GF-D8 (cell line): ENCODE data around the gene CHD5.

Experiments used
- DNase-seq: peaks from one replicate; lab custom pipeline; 2025; lab: John Stamatoyannopoulos, UW

Gene CHD5

DNA sequence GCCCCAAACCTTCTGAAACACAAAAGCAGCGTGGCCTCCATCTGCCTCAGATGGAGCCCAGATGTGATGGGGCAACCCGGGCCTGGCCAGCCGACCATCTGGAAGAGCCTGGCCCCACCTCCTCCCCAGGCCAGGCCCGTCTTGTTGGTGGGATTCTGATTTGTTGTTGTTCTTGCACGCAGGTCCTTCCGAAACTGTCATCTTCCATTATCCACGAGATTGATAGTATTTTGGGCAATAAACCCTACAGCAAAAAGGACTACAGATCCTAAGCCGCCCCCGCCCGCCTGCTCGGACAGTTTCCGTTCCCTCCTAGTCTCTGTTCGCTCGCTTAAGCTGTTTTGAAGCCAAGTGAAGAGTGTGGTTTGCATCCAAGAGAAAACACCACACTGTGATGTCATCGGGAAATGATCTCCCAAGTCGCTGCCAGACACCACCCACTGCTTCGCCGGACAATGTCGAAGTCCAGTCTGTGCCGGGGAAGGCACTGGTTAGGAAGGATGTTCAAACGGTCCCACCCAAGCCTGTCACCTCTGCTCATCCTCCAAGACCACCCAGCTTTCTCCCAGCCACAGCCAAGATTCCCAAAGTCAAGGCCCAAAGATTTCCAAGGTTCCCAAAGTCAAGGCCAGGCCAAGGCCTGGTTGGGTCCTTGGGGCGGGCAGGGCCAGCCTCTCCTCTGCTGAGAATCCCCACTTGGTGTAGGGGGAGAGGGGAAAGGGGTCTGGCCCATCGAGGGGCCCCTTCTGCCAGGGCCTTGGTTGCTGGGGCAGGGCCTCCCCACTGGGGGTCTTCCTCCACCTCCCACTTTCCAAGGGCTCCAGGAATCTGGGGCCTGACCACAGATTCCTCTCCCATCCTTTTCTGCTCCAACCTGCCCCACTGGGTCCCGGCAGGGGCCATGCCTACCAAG lies 81.6 kb downstream of the CHD5 start:
- DNase-seq = no peak

DNA sequence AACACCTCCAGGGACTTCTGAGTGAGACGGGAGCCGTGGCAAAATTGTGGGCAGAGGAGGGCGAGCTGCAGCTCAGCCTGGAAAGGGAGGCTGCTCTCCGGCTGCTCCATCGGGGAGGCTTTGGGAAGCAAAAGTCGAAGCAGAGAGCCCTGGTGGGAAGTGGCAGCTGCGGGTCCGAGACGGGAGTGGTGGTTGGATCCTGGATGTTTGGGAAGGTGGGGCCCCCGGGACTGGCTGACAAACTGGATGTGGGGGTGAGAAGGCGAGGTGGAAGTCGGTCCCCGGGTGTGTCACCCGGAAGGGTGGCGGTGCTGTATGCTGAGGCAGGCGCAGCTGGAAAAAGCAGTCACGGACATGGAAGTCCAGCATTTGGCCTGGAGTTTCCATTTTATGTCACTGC lies 82.3 kb downstream of the CHD5 start:
- DNase-seq = no peak

DNA sequence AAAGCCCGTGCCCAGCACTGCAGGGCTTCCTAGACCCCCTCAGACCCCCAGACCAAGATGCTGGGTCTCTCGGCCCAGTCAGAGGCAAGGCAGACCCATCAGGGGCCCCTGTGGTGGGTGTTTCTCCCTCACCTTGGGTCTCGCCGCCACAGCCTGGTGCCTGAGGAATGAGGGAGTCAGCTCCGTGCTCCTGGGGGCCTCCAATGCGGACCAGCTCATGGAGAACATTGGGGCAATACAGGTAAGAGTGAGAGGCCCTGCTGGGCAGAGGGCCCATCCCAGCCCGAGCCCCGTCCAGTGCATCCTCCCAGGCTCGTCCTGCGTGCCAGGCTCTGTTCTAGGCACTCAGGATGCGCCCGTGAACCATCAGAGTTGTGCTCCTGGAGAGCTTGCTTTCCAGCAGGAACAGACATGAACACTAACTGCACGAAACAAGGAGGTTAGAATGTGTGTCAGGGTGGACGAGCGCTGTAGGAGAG lies 83.0 kb downstream of the CHD5 start:
- DNase-seq = no peak

DNA sequence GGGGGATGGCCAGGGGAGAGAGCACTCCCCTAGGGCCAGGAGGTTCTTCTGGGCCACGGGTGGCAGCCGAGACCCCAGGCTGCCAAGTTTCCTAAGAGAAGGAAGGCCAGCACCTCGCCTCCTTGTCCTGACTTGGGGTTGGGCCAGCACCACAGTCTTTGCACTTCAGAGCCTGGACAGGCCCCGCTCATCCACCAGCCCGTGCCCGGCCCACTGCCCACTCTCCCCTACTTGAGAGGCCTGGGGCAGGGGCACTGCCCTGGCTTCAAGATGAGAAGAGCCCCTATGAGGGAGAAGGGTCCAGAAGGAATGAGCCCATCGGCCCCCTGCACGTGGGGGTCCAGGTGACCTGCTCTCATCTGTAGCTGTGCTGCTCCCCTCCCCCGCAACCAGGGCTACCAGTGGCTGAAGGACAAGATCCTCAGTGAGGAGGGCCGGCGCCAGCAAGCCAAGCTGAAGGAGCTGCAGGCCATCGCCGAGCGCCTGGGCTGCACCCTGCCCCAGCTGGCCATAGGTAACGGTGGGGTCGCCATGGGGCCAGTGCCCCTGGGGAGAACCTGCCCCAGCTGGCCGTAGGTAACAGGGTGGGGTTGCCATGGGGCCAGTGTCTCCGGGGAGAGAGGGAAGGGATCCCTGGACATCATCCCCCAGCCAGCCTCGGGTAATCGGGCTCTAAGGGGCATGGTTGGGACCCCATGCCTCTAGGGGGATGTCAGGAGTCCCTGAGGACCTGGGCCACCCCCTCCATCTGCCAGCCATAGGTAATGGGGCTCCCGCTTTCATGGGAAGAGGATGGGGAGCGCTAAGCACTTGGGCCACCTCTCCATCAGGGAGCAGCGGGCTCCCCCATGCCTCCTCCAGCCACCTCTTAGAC lies 83.6 kb downstream of the CHD5 start:
- no peak for DNase-seq

DNA sequence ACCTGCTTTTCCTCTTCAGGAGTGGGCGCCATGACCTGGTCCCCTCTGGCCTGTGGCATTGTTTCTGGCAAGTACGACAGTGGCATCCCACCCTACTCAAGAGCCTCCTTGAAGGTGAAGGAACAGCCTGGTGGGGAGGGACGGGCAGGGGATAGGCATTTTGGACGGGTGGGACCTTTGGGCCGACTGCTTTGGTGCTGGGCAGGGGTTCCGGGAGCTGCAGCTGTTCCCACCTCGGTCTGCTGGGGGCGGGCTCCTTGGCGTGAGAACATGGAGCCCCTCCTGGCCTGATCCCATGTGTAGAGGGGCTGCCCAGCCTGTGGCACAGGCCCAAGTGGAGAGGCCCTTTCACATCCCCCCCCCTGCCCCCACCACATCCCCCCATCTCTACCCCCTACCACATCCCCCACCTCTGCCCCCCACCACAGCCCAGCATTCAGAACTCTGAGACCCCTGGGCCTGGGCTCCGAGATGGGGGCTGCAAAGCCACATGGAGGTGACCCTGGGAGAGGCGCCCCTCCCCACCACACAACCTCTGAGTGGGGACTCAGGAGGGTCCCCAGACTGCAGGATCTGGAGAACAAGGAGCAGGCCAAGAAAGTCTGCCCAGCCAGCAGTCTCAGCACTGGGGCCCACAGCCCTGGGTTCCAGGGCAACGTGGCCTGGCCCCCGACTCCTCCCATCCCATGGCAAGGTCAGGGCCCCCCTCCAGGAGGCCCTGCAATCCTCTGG lies 84.4 kb downstream of the CHD5 start:
- DNase-seq = no peak

DNA sequence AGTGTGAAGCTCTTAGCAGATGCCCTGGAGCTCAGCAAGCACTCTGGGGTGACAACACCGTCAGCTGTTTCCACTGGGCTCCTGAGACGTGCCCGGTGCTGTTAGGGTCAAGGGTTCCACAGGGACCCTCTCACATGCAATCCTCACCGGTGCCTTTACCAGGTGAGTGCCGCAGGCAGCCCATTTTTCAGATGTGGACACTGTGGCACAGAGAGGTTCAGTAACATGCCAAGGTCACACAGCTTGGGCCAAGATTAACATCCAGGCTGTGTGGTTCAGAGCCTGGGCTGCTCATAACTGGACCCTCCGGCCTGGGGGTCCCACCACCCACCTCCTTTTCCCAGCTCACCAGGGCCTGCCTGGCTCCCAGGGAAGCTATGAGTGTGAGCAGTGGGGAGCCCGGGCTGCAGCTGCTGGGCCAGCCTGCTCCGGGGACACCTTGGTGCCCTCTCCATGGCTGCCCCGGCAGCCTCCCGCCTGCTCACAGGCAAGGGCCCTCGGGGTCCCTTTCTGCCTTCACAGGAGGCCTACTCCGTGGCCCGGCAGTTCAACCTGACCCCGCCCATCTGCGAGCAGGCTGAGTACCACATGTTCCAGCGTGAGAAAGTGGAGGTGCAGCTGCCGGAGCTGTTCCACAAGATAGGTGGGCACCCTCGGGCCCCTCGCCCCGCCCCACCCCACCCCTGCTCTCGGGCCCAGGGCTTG lies 85.2 kb downstream of the CHD5 start:
- no peak for DNase-seq

DNA sequence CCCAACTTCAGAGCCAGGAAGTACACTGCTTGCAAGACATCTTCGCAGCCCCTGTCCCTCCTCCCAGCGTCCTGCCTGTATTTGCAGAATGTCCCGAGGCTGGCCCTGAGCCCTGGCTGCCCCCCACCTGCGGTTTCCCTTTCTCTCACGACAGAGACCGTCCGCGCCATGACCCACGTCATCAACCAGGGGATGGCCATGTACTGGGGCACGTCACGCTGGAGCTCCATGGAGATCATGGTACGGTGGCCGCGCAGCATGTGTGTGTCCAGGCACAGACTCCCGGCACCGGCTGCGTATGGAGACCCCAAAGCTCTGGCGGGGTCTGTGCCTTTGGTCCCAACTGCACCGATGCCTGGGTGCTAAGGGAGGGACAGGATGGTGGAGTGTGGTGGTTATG lies 85.9 kb downstream of the CHD5 start:
- no peak for DNase-seq

DNA sequence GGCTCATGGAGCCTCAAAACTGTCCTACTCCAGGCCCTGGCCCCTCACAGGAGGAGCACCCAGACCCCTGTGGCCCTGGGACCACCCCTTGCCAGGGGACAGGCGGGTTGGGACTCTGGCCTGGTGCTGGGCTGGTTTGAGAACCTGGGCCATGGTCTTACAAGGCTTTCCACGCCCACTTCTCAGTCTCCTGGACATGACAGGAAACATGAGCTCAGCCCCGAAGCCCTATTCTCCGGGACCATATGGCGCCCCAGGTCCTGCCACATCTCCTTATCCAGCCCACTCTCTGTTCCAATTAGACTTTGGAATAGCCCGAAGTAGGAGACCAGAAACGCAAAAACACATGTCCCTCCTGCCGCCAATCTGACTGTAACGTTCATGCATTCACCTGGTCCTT lies 86.5 kb downstream of the CHD5 start:
- DNase-seq = no peak

DNA sequence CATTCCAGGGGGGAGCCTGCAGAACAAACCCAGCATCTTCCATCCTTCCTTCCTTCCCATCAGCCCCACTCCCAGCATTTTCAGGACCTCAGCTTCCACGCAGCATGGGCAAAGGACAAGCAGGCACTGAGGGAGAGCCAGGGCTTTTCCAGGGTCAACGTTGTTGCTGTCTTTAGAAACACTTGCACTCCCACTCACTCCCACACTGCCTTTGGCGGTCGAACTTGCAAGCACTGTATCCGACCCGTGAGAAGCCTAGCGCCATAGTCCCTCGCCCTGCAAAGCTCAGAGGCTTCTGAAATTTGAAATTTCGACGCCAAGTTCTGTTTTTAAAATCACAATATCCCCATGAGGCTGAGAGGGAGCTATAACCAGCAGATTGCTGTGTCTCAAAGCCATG lies 87.0 kb downstream of the CHD5 start:
- DNase-seq = no peak

DNA sequence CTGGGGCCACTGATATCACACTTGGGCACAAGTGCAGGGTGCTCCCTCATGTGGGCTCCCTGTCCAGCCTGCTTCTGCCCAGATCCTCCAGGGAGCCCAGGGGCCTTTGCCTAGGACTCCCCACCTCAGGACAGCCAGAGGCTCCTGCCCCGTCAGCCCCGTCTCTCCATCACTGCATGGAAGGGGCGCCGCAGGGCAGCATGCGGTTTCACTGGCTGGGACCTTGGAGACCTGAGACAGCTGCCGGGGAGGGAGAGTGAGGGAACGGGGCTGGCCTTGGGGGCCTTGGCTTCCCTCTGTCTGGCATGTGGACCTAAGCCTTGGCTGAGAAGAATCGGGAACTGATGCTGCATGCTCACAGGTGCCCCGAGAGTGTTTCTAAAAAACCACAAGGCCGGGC lies 87.9 kb downstream of the CHD5 start:
- DNase-seq = no peak

DNA sequence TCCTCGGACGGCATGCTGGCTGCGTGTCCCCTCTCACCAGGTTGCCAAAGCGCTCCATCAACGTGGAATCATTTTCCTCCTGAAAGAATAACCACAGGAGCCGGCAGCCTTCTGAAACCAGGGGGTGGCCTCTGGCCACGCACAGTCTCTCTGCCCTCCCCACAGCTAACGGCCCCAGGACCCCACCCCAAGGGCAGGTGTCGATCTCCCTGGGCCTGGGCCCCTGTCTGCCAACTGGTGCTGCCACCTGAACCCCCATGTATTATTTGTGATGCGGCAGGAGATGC lies 88.4 kb downstream of the CHD5 start:
- DNase-seq = no peak

DNA sequence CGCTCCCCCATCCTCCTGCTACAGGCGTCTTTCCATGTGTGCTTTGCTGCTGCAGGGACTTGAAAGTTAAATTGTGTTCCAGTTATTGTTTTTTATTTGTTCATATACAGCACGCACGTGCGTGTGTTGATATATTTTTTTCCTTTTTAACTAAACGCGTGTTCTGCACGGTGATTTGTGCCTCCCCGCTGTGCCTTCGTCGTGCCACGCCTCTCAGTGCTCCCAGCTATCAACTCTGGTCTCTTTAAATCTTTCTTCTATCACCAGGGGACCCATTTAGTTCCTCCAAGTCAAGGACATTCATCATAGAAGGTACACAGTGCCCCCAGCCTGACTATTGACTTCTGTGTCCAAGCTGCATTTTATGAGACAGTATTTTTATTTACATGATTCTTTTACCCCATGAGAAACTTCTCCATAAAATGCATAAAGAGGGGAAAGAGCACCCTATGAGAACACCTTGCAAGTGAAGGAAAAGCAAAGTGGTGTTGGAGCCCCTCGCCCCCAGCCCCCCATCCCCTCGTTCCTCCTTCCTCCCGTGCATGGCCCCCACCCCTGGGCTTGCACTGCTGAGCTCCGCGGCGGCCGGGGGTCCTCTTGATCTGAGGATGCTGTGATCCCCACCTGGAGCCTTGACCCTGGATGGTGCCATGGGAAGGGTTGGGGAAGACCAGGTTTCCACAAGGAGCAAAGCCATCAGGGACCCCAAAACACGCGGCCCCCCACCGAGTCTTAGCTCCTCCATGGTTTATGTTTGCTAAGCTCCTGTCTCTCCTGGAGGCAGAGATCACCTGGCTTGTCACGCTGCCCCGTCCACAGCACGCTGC lies 88.9 kb downstream of the CHD5 start:
- no peak for DNase-seq

DNA sequence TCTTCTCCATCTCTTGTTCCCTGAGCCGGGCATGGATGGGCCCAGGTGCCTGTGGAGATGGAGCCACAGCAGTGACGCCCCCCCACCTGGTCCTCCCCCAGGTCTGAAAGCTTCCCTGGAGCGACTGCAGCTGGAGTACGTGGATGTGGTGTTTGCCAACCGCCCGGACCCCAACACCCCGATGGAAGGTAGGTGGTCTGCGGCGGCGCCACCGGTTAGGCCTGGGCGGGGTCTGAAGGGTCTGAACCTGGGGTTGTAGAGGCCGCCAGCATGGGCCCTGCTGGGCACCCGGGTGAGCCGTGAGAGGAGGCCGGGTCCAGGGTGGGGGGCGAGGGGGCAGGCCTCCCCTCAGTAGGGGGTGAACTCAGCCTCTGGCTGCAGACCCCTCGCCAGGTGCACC lies 89.8 kb downstream of the CHD5 start:
- DNase-seq = no peak

DNA sequence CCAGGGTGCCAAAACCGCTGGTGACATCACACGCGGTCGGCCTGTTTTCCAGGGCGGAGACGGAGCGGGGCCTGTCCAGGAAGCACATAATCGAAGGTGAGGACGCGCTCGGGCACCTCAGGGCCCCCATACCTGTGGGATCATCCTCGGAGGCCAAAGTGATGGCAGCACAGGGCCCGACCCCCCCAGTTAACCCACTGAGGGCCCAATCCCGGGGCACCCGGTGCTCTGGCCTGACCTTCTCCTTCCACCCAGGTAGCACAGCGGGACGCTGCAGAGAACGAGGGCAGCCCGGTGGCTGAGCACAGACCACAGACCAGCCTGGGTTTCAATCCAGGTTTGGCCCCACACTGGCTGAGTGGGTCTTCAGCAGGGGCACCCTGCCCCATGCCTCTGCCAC lies 91.2 kb downstream of the CHD5 start:
- no peak for DNase-seq

DNA sequence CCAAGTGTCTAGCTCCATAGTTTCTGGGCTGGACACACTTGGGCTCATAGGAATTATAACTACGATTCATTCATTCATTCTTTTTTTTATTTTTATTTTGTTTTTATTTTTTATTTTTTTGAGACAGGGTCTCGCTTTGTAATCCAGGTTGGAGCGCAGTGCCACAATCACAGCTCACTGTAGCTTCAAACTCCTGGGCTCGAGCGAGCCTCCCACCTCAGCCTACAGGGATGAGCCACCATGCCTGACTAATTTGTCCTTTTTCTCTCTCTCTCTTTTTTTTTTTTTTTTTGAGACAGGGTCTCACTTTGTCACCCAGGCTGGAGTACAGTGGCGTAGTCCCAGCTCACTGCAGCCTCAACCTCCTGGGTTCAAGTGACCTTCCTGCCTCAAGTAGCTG lies 92.2 kb downstream of the CHD5 start:
- no peak for DNase-seq

DNA sequence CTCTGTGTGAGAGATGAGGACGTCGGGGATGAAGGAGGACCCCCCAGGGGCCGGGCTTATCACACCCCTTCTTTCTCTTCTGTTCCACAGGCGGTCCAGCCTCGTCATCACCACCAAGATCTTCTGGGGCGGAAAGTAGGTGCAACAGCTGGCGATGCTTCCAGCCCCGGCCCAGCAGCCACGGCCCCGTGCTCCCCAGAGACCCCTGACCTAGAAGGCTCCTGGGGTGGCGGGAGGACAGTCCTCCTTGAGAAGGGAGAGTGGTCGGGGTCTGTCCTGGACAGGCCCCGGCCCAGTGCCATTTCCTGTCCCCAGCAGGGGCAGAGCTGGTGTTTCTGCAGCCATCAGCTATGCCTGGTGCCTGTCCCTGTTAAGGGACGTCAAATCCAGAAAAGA lies 92.7 kb downstream of the CHD5 start:
- DNase-seq = no peak

DNA sequence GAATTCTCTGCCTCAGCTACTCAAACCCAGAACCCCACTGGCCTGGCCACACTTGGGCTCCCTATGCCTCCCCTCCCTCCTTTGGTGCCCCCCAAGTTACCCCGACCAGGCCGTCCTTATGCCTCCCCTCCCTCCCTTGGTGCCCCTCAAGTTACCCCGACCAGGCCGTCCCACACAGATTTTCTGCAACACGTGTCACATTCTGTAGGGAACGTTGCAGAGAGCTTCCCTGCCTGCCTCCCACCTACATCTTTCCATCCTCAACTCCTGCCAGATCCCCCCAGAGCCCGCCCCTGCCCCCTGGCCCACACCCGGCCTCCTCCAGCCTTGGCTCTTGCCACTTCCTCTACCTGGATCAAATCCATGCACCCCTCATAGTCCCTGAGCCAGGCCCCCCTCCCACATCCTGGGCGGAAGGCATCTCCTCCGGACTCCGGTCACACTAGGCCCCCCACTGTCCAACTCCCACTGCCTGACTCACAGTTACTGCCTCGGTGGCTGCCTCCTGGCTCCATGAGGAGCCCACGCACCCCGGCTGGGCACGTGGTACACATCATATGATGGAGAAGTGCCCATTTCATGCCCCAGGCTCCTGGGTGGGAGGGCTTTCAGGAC lies 93.3 kb downstream of the CHD5 start:
- no peak for DNase-seq

DNA sequence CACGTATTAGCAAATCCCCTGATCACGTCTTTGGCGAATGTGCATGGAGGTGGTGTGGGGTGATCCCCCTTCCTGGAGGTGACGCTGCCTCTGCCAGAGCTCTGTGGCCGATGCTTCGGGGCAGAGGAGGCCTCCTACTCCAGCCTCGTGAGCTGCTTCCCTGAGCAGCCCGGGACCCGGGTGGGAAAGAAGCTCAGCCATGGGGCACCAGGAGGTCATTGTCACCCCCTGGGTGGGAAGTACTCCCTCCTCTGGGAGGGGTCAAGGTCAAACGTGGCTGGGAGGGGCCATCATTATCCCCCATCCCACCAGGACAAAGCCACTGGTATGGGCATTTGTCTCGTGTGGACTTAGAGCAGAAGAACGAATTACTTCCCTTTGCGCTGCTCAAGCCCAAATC lies 93.8 kb downstream of the CHD5 start:
- no peak for DNase-seq

DNA sequence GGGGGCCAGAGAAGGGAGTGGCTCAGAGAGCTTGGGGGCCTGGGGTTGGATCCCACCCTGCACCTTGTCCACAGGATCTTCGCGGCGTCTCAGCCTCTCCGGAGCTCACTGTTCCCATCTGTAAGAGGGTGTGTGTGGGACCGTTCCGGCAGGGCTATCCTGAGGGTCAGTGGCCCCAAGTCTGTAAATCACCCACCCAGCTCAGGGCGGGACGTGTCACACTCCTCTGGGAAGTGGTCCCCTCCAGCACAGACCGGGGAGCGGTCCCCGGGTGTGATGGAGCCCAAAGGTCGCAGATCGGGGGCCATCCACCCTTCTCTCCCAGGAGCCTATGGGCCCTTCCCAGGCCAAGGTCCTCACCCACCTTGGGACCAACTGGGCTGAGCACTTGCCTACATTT lies 94.5 kb downstream of the CHD5 start:
- DNase-seq = no peak

DNA sequence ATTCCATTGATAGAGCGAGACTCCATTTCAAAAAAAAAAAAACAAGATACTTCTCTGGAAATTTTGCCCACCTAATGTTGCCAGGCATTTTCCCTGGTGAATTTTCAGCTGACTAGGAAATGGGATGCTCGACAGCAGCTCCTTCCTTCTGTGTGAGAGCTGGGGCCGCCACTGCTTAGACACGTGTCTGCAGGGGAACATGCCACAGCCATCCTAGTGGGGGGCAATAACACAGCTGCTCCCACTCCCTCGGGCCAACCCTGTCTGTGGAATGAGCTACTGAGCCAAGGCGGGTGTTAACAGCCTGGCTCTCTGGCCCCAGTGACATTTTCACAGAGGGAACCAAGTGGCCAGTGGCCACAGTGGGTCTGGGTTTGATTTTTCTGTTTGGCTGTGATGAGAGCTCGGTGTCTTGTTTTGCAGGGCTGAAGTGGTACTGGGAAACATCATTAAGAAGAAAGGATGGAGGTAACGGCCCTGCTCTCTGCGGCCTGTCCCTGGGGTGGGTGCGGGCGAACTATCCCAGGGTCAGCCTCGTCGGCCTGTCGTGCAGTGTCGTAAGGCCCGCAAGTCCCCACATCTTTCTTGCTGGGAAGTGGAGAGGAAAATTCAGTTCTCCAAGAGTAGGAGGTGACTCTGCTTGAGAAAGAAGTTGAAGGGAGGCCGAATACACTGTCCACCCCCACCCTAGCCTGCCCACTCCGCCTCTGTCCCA lies 95.2 kb downstream of the CHD5 start:
- DNase-seq = no peak
